ENCODE results near the gene PDGFD.

The PDGFD gene

DNA sequence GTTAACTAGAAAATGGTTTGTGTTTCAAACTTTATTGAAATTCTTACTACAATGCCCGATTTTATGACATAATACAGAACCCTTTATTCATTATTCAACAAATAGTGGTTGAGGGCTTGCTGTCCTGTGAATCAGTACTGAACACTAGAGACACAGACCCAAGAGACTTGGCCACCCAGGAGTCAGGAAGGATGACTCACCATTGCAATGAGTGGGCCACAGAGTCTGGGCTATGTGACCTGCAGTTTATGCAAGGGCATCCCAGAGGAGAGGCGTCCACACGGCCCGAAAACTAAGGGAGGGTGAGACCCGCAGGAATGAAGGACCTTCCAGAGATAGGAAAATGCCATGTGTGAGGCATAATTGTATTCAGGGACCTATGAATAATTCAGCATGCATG, 271.3 kb downstream of the PDGFD start:
- DNase-seq (ENCODE audit: low read depth in 4 of 4, low spot score in 1 of 4): no peak

DNA sequence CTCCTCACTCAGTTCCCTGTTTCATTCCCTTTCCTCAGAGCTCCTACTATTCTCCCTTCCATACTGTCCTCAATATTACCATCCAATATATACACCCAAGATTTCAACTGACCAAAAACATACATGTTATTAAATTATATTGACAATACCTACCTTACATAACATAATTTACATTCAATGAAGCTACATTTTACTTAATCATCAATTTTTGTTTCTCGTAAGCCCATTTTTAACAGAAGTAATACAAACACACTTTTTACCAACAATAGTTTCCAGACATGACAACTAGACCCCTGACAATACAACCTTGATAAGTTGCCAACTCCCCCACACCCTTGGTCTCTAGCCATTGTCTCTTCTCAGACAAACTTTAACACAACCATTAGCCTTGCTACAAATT, 273.3 kb downstream of the PDGFD start:
- DNase-seq (ENCODE audit: low read depth in 4 of 4, low spot score in 1 of 4): no peak

DNA sequence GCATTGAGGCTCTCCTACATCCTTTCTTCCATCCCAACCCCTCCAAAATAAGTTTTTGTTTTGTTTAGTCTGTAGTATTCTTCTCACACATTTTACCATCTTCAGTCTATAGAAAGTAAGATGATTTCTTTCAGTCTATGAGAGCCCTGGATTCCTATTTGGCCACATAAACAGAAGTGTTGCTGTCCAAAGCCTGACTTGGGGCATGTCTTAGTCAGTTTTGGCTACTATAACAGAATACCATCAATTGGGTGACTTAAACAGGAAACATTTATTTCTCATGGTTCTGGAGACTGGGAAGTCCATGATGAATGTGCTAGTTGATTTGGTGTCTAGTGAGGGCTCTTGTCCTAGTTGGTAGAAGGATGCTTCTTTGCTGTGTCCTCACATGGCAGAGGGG, 274.3 kb downstream of the PDGFD start:
- no peak for DNase-seq (ENCODE audit: low read depth in 4 of 4, low spot score in 1 of 4)

DNA sequence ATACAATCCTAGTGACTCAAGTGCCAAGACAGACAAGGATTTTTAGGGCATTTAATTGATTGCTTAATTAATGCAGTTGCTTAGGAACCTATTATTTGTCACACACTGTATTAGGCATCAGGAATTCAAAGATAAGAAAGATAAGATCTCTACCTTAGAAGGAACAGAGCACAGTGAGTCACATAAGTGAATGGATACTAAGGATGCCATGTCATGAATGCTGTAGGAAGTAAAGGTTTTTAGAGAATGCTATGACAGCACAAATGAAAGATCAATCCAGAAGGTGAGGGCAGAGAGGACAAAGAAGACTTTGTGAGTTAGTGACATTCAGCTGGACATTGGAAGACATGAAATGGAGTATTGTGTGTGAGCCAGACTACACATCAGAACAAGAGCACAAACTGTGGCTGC, 275.4 kb downstream of the PDGFD start:
- no peak for DNase-seq (ENCODE audit: low read depth in 4 of 4, low spot score in 1 of 4)

DNA sequence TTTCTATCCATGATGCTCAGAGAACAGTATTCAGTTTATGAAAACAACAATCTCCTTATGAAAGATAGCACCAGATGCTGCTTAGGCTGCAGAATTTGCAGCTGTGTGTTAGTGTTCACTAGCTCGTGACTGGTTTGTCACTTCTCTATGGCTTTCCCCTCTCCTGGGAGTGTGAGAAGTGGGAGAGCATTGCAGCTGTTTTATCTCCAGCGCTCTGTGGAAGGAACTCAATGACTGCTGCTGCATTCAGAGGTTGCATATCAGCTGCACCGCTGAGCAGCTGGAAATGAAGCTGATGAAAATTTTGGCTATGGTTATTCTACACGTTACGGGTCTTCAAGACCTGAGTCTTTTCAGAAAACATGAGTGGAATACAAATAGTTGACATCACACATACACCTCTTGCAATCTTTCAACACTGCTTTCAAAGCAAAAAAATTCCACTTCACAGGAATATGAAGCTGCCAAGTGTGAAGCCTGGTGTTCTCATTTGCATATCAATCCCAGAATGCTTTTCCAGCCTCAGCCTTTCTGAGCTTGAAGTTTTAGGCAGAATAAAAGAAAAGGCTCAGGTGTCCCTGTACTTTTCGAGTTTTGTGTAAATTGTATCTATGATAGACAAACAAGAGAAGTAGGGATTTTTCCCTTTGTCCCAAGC, 276.8 kb downstream of the PDGFD start:
- no peak for DNase-seq (ENCODE audit: low read depth in 4 of 4, low spot score in 1 of 4)

DNA sequence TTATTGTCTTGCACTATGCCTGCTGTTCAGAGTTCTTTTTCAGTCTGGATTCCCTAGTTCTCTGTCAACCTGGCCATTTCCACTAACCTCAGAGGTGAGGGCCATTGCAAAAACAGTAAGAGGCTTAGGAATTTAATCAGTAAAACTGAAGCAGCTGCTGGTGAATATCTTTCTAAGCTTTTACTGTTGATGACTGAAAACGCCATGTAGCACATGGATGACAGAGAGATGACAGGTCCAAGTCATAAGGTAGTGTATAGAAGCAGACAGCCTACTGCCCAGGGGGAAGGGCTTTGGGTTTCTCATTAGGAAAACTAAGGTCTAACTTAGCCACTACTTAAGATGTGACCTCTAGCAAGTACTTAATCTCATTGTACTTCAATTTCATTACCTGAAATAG, 280.1 kb downstream of the PDGFD start:
- DNase-seq (ENCODE audit: low read depth in 4 of 4, low spot score in 1 of 4): no peak

DNA sequence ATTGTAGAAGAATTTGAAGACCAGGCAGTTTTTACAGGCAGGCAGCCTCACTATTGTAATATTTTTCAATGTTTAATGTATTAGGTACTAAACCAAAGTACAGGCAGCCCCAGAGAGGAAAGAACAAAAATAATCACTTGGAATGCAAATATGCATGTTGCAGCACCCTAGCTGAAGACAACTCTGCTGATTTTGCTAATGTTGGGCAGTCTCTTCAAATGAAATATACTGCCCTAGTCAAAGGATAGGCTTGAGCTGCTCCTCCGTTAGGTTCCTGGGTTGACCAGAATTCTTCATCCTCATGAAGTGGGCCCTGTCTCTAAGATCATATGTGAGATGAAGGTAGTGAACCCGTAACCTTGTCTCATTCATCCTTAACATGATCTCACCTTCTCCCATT, 280.7 kb downstream of the PDGFD start:
- DNase-seq (ENCODE audit: low read depth in 4 of 4, low spot score in 1 of 4): no peak

DNA sequence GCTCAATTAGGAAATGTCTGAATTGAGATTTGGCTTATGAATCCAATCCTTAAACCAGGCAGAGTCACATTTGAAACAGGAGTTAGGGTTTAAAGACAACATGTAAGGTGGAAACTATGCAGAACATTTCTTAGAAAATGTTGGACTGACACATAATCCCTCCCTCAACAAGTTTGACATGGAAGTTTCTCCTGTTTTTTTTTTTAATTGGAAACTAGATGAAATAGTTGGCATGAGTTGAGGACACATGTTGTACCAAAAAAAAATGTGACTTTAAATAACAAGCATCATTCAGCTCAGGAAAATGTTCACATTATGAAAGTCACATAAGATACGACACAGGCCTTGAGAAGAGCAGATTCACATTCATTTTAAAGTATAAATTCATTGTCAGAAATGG, 282.4 kb downstream of the PDGFD start:
- DNase-seq (ENCODE audit: low read depth in 4 of 4, low spot score in 1 of 4): no peak

DNA sequence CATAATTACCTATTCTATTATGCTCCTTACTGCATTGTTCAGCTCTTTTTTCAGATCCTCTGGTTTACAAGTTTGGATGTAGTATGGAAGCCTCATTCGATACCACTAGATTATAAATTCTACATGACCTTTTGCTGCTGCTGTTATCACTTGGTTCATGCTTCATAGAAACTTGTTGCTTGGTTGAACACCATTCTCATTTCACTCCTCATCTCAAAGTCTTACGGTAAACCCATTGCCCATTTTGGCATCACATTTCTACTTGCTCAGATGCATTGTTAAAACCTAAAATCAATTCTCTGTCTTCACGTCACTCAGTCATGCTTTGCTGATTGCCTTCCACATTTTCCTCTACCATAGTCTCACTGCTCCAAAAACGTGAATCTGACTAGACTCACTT, 283.0 kb downstream of the PDGFD start:
- DNase-seq (ENCODE audit: low read depth in 4 of 4, low spot score in 1 of 4): no peak

DNA sequence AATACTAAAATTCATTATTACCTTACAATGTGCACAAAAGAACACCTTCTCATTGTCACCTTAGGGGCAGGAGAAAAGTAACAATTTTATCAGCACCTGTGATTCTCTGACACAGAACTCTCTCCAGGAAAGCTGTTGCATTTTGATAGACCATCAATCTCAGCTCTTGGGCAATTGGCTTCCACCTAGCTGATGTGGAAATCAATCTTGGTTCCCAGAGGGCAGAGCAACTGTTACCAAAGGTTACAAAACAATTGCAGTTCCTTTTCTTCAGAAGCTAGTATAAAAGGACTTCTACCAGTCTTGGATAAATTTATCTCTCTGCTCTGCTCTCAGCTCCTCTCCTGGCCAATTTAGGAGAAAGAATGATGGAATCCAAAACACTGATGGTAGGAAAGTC, 285.3 kb downstream of the PDGFD start:
- DNase-seq (ENCODE audit: low read depth in 4 of 4, low spot score in 1 of 4): no peak

DNA sequence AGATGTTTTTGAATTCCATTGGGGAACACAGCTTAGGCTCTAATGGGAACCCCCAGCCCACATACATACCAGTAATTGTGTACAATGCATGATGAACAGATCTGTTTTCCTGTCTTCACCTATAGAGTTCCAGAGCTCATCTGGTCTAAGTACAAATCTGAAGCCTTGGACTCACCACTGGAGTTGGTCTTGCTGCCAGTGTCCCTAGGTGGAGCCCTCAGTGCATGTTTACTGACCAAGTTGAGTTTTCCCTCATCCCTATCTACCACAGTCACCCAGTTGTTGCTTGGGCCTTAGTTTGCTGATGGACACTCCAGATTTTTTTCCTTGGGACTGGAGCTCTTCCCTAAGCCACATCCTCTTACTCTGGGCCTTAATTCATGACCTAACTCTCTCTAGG, 286.7 kb downstream of the PDGFD start:
- no peak for DNase-seq (ENCODE audit: low read depth in 4 of 4, low spot score in 1 of 4)

DNA sequence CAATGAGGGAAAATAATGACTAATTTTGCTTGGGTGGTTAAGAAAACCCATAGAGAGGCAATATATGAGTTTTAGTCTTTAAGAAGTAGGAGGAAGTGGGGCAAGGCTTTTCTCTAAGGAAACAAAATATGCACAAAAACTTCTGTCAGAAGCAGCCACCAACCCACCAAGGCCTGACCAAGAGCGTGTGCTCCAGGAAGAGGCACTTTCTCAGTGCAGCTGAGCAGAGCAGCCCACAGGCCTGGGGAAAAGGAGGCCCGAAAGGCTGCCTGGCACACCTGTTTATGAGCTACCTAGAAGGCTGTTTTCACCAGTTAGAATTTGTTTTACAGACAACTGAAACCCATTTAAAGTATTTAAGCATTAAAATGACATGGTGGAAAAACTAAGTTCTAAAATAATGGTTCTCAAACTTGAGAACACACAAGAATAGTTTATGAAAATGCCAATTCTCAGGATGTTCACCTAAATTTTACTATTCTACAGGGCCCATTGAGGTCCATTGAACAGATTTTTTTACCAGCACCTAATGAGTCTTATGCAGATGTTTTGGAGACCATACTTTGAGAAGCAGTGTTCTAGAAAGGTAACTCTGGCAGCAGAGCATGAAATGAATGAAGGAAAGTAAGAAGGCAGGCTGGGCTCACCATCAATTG, 288.0 kb downstream of the PDGFD start:
- no peak for DNase-seq (ENCODE audit: low read depth in 4 of 4, low spot score in 1 of 4)

DNA sequence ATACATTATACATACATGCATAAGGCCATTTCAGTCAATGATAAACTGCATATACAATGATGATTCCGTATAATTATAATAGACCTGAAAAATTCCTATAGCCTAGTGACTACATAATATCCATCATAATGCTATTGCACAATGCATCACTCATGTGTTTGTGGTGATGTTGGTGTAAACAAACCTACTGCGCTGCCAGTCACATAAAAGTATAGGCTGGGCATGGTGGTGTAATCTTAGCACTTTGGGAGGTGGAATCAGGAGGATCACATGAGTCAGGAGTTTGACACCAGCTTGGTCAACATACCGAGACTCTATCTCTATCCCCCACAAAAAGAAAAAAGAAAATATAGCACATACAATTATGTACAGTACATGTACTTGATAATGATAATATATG, 291.2 kb downstream of the PDGFD start:
- no peak for DNase-seq (ENCODE audit: low read depth in 4 of 4, low spot score in 1 of 4)

DNA sequence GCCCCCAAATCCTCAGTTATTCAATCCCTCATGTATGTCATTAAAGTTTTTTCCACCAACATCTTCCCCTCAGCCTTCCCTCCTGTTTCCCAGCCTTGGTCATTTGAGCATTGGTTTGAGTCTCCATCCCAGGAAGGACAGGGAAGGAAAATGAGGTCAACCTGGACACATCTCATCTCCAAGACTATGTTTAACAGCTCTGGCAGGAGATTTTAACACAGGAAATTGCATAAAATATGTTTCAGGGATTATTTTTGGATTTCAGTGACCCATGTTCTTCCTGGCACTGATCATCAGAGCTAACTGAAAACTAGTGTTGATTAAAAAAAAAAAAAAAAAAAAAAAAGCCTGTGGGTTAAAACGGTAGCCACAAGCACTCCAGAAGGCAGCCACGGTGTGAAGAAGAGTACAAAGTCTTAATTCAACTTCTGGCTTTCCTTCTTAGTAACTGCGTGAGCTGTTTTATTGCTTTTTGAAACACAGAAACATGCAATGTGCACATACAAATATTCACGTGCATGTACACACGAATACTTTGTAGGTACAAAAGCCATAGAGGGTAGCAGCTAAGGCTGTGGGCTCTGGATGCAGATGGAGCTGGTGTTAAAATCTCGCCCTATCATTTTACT, 291.9 kb downstream of the PDGFD start:
- no peak for DNase-seq (ENCODE audit: low read depth in 4 of 4, low spot score in 1 of 4)

DNA sequence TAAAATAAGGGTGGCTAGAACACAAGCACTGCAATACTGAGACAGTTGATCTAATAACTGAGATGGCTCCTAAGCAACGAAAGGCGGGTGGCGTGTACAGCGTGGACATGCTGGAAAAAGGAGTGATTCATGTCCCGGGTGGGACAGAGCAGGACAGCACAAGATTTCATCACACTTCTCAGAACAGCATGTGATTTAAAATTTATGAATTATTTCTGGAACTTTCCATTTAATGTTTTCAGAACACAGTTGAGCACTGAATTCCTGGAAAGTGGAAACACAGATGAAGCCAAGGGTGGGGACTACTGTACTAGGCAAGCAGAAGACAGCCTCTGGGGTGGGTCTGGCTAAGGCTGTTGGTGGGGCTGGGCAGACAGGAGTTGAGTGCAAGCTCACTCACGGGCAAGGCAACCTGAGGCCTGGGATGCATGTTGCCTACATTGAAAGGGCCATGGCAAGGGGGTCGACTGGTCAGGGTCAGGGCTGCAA, 293.1 kb downstream of the PDGFD start:
- DNase-seq (ENCODE audit: low read depth in 4 of 4, low spot score in 1 of 4): no peak

DNA sequence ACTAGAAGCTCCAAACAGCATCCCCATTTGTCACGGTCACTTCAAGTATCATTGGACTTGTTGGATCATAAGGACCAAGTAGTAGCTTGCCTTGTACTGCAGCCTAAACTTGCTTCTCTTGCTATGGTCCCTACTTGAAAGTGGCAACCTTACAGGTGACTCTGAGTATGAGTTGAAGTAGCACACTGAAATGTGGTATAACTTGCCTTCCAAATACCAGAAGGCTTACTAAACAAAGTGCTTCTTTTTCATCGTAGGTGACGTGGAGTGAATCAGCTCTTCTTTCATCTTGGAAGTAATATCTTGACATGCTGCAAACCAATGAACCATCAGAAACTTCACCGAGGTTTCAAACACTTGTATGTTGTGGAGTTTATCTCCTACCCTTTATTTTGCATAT, 296.5 kb downstream of the PDGFD start:
- no peak for DNase-seq (ENCODE audit: low read depth in 4 of 4, low spot score in 1 of 4)

DNA sequence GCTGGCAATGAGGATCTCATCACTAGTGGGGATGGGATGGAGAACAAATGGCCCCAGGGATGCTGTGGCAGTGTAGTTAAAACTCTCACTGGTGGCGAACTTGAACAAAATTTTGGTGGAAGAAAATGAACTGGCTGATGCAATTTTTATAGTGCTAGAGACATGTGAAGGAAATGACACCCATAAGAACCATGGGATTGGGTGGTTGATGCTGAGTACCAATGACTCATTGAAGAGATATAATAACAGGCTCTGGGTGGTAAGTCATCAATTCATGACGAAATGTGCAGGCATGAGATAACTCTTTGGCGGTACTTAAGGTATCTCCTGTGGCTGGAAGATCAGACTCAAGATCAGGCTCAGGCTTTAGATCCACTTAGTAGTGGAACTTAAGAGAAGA, 300.4 kb downstream of the PDGFD start:
- no peak for DNase-seq (ENCODE audit: low read depth in 4 of 4, low spot score in 1 of 4)

DNA sequence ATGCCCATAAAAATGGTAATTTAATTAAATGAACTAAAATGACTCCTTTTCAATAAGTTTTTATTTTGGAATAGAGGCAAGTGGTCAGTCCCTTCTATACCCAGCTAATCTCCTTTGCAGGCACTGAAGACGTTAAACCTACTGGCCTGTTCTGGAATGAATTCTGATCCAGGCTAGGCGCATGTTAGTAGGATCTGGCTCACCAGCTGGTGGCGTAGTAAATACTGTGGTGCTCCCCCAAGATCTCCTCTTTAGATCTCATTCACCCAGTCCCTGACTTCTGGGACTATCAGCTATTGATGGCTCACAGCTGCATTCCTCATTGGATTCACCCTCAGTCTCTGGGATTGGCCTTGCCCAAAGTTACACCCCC, 301.2 kb downstream of the PDGFD start:
- no peak for DNase-seq (ENCODE audit: low read depth in 4 of 4, low spot score in 1 of 4)

DNA sequence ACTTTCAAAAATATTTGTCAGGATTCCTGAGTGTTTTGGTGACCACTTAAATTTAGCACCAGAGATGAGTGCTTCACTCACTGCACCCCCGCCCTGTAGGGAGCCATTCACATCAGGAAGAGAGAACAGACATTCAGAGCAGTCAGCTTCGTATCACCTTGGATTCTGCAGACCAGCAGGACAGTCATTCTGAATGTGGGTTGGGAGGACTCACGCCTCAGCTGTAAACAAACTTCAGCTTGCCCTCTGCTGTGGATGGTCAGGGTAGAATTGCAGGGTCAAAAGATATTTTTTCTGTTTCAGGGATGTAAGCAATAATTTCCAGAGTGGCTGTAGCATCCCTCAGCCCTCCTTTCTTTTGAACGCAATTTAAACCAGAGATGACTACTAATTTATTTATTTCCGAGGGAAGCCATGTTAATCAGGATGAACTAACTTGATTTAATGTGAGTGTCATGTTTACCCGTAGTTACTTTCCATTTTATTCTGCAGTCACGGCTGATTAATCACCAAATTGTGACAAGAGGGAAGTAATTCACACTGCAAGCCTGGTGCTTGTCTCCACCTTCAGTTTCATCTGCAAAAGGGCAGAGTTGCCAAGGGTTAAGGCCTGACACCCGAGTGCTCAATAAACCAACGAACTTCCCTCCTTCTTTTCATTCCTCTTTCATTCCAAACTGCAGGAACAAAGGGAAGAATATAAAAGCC, 301.7 kb downstream of the PDGFD start:
- DNase-seq (ENCODE audit: low read depth in 4 of 4, low spot score in 1 of 4): no peak
